Neural crest cell (in vitro differentiated cells): ENCODE results near the gene PPID. TPM values are rescaled to one million over a fixed set of nuclear protein-coding genes. Genes with fewer than 3 reads are reported as not detected.
"Not testable (repeated sequence)": the region's sequence is repeated elsewhere in the genome, so short reads cannot be mapped to it uniquely, and the experiment has no call there.

Source experiments
- DNase-seq: peaks from one replicate; pipeline ENCODE4 v3.0.0; 2021; ENCODE audit warnings: low read depth, mixed read lengths, low spot score
- H3K27ac Mint-ChIP-seq: one replicate; pipeline ENCODE4 v1.8.0; 2021; ENCODE audit warnings: mild to moderate bottlenecking, mixed read lengths; ENCODE audit not compliant: unreplicated experiment
- H3K27me3 Mint-ChIP-seq: 2 replicates; pipeline ENCODE4 v1.8.0; 2021; ENCODE audit warnings: low read depth, mild to moderate bottlenecking, mixed read lengths
- H3K36me3 Mint-ChIP-seq: 2 replicates; pipeline ENCODE4 v1.8.0; 2021; ENCODE audit warnings: low read depth, mild to moderate bottlenecking, mixed read lengths
- H3K4me1 Mint-ChIP-seq: 2 replicates; pipeline ENCODE4 v1.8.0; 2021; ENCODE audit warnings: mixed read lengths
- H3K4me3 Mint-ChIP-seq: one replicate; pipeline ENCODE4 v1.8.0; 2021; ENCODE audit warnings: mild to moderate bottlenecking, mixed read lengths
- H3K9me3 Mint-ChIP-seq: 2 replicates; pipeline ENCODE4 v1.8.0; 2021; ENCODE audit warnings: mixed read lengths
- total RNA-seq: library from RNA; stranded (reverse); gene quantifications from 2 replicates; pipeline ENCODE4 v1.2.1, GENCODE V29; 2021
- TF ChIP-seq, protein P1 (sequence below): fragments of 200-600 bp; sonication (generic); conservative IDR thresholded peaks from 2 replicates; pipeline ENCODE4 v1.5.0; 2021; ENCODE audit warnings: antibody characterized with exemption, mild to moderate bottlenecking

PPID gene
- total RNA-seq, 1 donor from 2014 or later, result 38.5 TPM

DNA sequence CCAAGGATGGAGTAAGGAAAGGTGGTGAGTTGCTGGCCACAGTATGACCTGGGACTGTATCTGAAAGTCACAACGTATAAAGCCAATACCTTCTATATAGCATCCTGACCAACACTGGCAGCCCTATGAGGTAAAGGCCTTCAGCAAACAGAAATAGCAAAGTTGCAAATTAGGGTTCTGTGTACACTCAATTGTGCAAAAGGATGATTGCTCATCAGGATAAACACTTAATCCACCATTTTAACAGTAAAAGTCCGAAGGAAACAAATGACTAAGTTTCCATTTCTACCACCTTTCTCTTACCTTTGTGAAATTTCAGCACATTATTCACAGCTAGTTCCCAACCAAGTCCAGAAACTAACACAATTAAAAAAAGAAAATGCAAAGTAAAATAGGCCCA lies 44.3 kb upstream of the PPID start:
- Mint-ChIP-seq H3K27me3 (no peaks in the 10 kb centered on the region), H3K27ac (no peak overlapping the region), H3K4me1 (peaks cover 27% of the 10 kb centered on the region)

DNA sequence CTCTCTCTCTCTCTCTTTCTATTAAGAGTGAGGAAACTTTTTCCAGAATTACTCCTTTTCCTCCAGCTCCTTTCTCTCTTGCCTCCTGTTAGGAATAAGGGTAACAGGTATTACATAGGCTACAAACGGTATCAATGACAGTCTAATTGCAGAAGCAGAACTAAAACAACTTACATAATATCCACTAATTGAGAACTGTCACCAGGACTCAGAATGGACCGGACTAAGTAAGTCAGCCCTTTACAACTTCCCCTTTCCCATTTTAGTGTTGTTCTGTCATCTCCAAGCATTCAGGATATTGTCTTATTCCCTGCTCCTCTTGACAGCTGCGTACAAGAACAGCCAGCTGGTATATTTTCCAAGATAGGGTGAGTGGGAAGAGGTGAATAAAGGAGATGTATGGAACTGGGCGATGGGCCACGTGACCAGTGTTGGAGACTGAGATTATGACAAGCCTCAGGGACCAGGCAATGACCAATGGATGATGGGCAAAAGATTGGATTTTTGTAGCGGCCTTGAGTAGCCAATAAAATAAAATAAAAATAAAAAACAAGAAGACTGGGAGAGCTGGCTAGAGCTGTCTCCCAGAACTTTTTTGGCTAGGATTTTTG lies 43.3 kb upstream of the PPID start:
- DNase-seq, result no peak
- Mint-ChIP-seq H3K9me3 (no peaks in the 10 kb centered on the region), H3K4me3 (peak overlapping the region; percentile 49), H3K27me3 (no peaks in the 10 kb centered on the region), H3K36me3 (no peaks in the 10 kb centered on the region), H3K27ac (no peak overlapping the region), H3K4me1 (peaks cover 27% of the 10 kb centered on the region)
- TF ChIP-seq, protein P1, sequence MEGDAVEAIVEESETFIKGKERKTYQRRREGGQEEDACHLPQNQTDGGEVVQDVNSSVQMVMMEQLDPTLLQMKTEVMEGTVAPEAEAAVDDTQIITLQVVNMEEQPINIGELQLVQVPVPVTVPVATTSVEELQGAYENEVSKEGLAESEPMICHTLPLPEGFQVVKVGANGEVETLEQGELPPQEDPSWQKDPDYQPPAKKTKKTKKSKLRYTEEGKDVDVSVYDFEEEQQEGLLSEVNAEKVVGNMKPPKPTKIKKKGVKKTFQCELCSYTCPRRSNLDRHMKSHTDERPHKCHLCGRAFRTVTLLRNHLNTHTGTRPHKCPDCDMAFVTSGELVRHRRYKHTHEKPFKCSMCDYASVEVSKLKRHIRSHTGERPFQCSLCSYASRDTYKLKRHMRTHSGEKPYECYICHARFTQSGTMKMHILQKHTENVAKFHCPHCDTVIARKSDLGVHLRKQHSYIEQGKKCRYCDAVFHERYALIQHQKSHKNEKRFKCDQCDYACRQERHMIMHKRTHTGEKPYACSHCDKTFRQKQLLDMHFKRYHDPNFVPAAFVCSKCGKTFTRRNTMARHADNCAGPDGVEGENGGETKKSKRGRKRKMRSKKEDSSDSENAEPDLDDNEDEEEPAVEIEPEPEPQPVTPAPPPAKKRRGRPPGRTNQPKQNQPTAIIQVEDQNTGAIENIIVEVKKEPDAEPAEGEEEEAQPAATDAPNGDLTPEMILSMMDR, result no peak

More for the DNA sequence above, 44.3 kb upstream of the PPID start:
- Mint-ChIP-seq H3K9me3 (no peaks in the 10 kb centered on the region), H3K36me3 (no peaks in the 10 kb centered on the region), H3K4me3 (peak overlapping the region; percentile 93)
- DNase-seq, result no peak
- TF ChIP-seq, protein P1, result no peak

DNA sequence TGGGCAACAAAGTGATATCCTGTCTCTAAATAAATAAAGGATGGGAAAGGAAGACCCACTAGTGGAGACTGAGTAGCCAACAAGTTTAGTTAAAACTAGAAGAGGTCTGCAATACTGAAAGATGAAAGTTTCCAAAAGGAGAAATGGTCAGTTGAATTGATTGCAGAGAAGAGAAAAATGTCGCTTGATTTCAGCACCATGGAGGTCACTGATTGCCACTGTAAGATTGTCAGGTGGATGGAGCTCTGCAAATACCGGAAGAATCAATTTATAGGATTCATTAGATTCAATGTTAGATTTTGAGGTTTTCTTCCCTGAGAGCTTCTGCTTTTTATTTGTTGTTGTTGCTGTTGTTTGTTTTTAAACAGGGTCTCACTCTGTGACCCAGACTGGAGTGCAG lies 40.3 kb upstream of the PPID start:
- H3K27ac Mint-ChIP-seq, result no peak overlapping the region
- H3K4me1 Mint-ChIP-seq, result peaks cover 10% of the 10 kb centered on the region
- H3K27me3 Mint-ChIP-seq, result no peaks in the 10 kb centered on the region
- H3K4me3 Mint-ChIP-seq, result no peak overlapping the region
- H3K36me3 Mint-ChIP-seq, result no peaks in the 10 kb centered on the region
- H3K9me3 Mint-ChIP-seq, result no peaks in the 10 kb centered on the region
- TF ChIP-seq, protein P1, result no peak
- DNase-seq, result no peak

DNA sequence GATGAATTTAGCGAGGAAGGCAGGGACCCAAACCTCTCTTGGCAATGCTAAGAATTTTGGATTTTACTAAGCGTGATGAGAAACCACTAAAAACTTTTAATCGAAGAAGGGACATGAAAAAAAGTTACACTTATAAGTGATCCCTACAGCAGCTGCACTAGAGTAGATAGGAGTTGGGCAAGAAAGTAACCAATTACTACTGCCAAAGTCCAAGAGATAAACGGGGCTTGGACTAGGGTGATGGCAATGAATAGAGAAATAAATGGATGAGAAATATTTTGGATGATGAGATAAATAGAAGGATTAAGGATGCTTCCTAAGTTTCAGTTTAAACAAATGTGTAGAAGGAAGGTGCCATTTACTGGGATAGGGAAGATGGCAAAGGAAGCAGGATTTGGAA lies 39.4 kb upstream of the PPID start:
- Mint-ChIP-seq H3K27me3 (no peaks in the 10 kb centered on the region), H3K9me3 (no peaks in the 10 kb centered on the region), H3K4me1 (peaks cover under 1% of the 10 kb centered on the region), H3K27ac (no peak overlapping the region), H3K4me3 (no peak overlapping the region), H3K36me3 (no peaks in the 10 kb centered on the region)
- TF ChIP-seq, protein P1, result no peak
- DNase-seq, result no peak

DNA sequence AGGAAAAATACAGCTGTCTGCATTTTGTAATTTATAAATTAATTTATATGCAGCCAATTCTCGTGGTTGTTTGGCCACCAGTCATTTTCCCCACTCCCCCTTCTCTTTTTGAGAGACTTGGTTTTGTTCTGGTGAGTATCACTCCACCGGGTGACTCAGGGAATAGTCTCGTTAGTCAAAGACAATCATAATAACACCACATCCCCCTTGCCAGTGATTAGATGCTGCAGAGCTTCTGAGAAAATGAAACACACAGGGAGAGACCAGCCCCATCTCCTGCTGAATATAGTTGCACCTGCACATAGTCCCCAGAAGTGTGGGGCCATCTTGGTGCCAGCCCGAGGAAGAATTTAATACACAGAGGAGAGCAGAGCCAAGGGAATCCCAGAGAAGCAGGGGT lies 37.7 kb upstream of the PPID start:
- no peak for DNase-seq
- TF ChIP-seq, protein P1, result no peak
- Mint-ChIP-seq H3K4me1 (no peaks in the 10 kb centered on the region), H3K9me3 (peaks cover 4% of the 10 kb centered on the region), H3K27me3 (no peaks in the 10 kb centered on the region), H3K27ac (no peak overlapping the region), H3K4me3 (no peak overlapping the region), H3K36me3 (no peaks in the 10 kb centered on the region)

DNA sequence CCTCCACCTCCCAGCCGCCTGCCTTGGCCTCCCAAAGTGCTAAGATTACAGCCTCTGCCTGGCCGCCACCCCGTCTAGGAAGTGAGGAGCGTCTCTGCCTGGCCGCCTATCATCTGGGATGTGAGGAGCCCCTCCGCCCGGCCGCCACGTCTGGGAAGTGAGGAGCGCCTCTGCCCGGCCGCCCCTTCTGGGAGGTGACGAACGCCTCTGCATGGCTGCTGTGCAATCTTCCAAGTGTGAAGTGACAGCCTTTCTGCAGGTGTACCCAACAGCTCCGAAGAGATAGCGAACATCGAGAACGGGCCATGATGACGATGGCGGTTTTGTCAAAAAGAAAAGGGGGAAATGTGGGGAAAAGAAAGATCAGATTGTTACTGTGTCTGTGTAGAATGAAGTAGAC lies 36.3 kb upstream of the PPID start:
- not testable (repeated sequence) for H3K36me3 Mint-ChIP-seq, H3K27me3 Mint-ChIP-seq, H3K27ac Mint-ChIP-seq, H3K4me3 Mint-ChIP-seq, H3K4me1 Mint-ChIP-seq, DNase-seq, H3K9me3 Mint-ChIP-seq
